ENCODE results near the gene OR52N5. TPM values are rescaled to one million over a fixed set of nuclear protein-coding genes. Genes with fewer than 3 reads are reported as not detected.

The OR52N5 gene
- polyA plus RNA-seq, 2 of the 4 experiments (the other 2 are of a cell fraction): not detected

DNA sequence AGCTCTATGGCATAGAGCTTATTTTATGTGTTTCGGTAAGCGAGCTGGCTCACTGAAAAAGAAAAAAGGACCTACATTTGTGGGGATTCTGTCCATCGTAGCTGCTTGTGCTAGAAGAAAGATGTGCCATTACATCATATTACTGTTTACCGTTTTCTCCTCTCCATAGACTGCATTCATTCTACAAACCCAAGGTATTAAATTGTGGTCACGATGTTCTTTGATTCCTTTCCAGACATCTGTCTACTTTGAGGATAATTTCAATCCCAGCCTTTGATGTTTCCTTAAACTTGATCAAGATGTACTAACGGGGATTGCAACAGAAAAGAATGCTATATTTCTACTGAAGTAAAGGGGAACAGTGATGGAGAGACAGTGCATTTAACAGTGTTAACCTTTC lies 13.4 kb upstream of the OR52N5 start:
- H3K4me2 ChIP-seq: no peak overlapping the region
- DNase-seq (ENCODE audit: low read depth in 1 of 2, low spot score in 1 of 2) (no peak), ATAC-seq (no peak), FAIRE-seq (no peak)
- H3K9me3 ChIP-seq: no peaks in the 10 kb centered on the region
- CTCF ChIA-PET: interaction anchor here (0.6 to 1.0 kb wide), 2 partner anchors 11 to 150 kb away, joined by 3 to 8 read pairs; no protein-coding TSS in a partner anchor
- 7% methylated on average over 6 of the region's 6 CpGs for WGBS (ENCODE audit: missing lambda C conversion rate)
- H3K27ac ChIP-seq: no peak overlapping the region
- no peak overlapping the region for H3K4me3 ChIP-seq
- TF ChIP-seq, protein P1, sequence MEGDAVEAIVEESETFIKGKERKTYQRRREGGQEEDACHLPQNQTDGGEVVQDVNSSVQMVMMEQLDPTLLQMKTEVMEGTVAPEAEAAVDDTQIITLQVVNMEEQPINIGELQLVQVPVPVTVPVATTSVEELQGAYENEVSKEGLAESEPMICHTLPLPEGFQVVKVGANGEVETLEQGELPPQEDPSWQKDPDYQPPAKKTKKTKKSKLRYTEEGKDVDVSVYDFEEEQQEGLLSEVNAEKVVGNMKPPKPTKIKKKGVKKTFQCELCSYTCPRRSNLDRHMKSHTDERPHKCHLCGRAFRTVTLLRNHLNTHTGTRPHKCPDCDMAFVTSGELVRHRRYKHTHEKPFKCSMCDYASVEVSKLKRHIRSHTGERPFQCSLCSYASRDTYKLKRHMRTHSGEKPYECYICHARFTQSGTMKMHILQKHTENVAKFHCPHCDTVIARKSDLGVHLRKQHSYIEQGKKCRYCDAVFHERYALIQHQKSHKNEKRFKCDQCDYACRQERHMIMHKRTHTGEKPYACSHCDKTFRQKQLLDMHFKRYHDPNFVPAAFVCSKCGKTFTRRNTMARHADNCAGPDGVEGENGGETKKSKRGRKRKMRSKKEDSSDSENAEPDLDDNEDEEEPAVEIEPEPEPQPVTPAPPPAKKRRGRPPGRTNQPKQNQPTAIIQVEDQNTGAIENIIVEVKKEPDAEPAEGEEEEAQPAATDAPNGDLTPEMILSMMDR (IDR thresholded peaks at IDR 0.05): no peak
- TF ChIP-seq NPAS2 (CRISPR knock-in tag; IDR thresholded peaks at IDR 0.05; ENCODE audit: borderline replicate concordance): no peak
- no peak for TF ChIP-seq SMC3 (IDR thresholded peaks at IDR 0.05)
- TF ChIP-seq, protein P2, sequence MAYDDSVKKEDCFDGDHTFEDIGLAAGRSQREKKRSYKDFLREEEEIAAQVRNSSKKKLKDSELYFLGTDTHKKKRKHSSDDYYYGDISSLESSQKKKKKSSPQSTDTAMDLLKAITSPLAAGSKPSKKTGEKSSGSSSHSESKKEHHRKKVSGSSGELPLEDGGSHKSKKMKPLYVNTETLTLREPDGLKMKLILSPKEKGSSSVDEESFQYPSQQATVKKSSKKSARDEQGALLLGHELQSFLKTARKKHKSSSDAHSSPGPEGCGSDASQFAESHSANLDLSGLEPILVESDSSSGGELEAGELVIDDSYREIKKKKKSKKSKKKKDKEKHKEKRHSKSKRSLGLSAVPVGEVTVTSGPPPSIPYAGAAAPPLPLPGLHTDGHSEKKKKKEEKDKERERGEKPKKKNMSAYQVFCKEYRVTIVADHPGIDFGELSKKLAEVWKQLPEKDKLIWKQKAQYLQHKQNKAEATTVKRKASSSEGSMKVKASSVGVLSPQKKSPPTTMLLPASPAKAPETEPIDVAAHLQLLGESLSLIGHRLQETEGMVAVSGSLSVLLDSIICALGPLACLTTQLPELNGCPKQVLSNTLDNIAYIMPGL (CRISPR knock-in tag; IDR thresholded peaks at IDR 0.05; ENCODE audit: borderline replicate concordance): no peak
- TF ChIP-seq, protein P3, sequence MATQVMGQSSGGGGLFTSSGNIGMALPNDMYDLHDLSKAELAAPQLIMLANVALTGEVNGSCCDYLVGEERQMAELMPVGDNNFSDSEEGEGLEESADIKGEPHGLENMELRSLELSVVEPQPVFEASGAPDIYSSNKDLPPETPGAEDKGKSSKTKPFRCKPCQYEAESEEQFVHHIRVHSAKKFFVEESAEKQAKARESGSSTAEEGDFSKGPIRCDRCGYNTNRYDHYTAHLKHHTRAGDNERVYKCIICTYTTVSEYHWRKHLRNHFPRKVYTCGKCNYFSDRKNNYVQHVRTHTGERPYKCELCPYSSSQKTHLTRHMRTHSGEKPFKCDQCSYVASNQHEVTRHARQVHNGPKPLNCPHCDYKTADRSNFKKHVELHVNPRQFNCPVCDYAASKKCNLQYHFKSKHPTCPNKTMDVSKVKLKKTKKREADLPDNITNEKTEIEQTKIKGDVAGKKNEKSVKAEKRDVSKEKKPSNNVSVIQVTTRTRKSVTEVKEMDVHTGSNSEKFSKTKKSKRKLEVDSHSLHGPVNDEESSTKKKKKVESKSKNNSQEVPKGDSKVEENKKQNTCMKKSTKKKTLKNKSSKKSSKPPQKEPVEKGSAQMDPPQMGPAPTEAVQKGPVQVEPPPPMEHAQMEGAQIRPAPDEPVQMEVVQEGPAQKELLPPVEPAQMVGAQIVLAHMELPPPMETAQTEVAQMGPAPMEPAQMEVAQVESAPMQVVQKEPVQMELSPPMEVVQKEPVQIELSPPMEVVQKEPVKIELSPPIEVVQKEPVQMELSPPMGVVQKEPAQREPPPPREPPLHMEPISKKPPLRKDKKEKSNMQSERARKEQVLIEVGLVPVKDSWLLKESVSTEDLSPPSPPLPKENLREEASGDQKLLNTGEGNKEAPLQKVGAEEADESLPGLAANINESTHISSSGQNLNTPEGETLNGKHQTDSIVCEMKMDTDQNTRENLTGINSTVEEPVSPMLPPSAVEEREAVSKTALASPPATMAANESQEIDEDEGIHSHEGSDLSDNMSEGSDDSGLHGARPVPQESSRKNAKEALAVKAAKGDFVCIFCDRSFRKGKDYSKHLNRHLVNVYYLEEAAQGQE (IDR thresholded peaks at IDR 0.05): no peak
- TF ChIP-seq NR3C1 (IDR thresholded peaks at IDR 0.05): no peak
- TF ChIP-seq POLR2A (IDR thresholded peaks at IDR 0.05; ENCODE audit: low read length): no peak
- TF ChIP-seq TP53 (CRISPR knock-in tag; IDR thresholded peaks at IDR 0.05): no peak
- TF ChIP-seq PHF8 (IDR thresholded peaks at IDR 0.05; ENCODE audit: borderline replicate concordance, low read depth): no peak
- no peak for TF ChIP-seq MAZ (IDR thresholded peaks at IDR 0.05; ENCODE audit: borderline replicate concordance, low read depth, low read length)
- no peak for TF ChIP-seq FOSL2 (IDR thresholded peaks at IDR 0.05)
- TF ChIP-seq FOSL2 (CRISPR knock-in tag; IDR thresholded peaks at IDR 0.05): no peak
- TF ChIP-seq, protein P4, sequence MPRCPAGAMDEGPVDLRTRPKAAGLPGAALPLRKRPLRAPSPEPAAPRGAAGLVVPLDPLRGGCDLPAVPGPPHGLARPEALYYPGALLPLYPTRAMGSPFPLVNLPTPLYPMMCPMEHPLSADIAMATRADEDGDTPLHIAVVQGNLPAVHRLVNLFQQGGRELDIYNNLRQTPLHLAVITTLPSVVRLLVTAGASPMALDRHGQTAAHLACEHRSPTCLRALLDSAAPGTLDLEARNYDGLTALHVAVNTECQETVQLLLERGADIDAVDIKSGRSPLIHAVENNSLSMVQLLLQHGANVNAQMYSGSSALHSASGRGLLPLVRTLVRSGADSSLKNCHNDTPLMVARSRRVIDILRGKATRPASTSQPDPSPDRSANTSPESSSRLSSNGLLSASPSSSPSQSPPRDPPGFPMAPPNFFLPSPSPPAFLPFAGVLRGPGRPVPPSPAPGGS (IDR thresholded peaks at IDR 0.05): no peak
- no peak for TF ChIP-seq KDM5A (IDR thresholded peaks at IDR 0.05)
- TF ChIP-seq RCOR1 (IDR thresholded peaks at IDR 0.05; ENCODE audit: low read depth, low read length): no peak
- TF ChIP-seq ZFP36 (IDR thresholded peaks at IDR 0.05; ENCODE audit: borderline replicate concordance, partially characterized antibody): no peak
- TF ChIP-seq, protein P5, sequence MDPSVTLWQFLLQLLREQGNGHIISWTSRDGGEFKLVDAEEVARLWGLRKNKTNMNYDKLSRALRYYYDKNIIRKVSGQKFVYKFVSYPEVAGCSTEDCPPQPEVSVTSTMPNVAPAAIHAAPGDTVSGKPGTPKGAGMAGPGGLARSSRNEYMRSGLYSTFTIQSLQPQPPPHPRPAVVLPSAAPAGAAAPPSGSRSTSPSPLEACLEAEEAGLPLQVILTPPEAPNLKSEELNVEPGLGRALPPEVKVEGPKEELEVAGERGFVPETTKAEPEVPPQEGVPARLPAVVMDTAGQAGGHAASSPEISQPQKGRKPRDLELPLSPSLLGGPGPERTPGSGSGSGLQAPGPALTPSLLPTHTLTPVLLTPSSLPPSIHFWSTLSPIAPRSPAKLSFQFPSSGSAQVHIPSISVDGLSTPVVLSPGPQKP (IDR thresholded peaks at IDR 0.05; ENCODE audit: low read depth, low read length): no peak
- POLR2A ChIA-PET: no interaction called here
- no peaks in the 10 kb centered on the region for H3K4me1 ChIP-seq

DNA sequence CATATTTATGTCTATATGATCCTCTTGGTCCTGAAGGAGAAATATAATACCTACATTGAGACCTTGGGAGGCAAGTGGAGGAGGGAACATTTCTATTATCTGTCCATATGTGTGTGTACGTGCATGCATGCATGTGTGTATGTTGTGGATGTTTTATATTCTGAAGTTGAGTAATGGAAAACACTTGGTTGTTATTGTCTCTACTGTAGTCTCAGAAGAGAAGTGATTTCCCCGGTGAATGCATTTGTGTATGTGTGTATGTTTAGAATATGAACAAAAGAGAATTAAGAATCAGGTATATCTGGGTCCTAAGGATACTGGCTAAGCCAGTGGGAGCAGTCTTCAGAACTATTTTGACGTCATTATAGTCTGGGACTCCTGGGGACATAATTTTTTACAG lies 8.0 kb upstream of the OR52N5 start, which contains the start of gene OR52N1:
Gene OR52N1, minus strand, starts transcription at position 101 of the 400 bp plus-strand sequence. CDS start 2,449 bp downstream, outside the sequence.
- Histone ChIP-seq H3K27ac (no peak within 1 kb of the TSS), H3K4me3 (no peak within 1 kb of the TSS), H3K4me2 (no peak within 1 kb of the TSS), H3K9me3 (no peaks in the 10 kb centered on the region), H3K4me1 (no peaks in the 10 kb centered on the region)
- 28% methylated on average over 3 of the region's 3 CpGs for WGBS (ENCODE audit: missing lambda C conversion rate)
- CTCF ChIA-PET: no interaction called here
- no peak for DNase-seq (ENCODE audit: low read depth in 1 of 2, low spot score in 1 of 2)
- no peak for ATAC-seq
- POLR2A ChIA-PET: no interaction called here
- no peak for FAIRE-seq
- TF ChIP-seq, protein P6, sequence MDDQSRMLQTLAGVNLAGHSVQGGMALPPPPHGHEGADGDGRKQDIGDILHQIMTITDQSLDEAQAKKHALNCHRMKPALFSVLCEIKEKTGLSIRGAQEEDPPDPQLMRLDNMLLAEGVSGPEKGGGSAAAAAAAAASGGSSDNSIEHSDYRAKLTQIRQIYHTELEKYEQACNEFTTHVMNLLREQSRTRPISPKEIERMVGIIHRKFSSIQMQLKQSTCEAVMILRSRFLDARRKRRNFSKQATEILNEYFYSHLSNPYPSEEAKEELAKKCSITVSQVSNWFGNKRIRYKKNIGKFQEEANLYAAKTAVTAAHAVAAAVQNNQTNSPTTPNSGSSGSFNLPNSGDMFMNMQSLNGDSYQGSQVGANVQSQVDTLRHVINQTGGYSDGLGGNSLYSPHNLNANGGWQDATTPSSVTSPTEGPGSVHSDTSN (IDR thresholded peaks at IDR 0.05): no peak
- TF ChIP-seq RFX5 (IDR thresholded peaks at IDR 0.05) (no peak), NFE2L2 (conservative IDR thresholded peaks at IDR 0.05; ENCODE audit: low read length) (no peak), EP300 (IDR thresholded peaks at IDR 0.05) (no peak), POLR2AphosphoS2 (conservative IDR thresholded peaks at IDR 0.05; ENCODE audit: low read length) (no peak), CBX8 (IDR thresholded peaks at IDR 0.05) (no peak), TP53 (CRISPR knock-in tag; IDR thresholded peaks at IDR 0.05) (no peak), ESRRA (IDR thresholded peaks at IDR 0.05; ENCODE audit: borderline replicate concordance, low read length) (no peak), MAZ (IDR thresholded peaks at IDR 0.05; ENCODE audit: borderline replicate concordance, low read depth, low read length) (no peak)
- TF ChIP-seq, protein P7, sequence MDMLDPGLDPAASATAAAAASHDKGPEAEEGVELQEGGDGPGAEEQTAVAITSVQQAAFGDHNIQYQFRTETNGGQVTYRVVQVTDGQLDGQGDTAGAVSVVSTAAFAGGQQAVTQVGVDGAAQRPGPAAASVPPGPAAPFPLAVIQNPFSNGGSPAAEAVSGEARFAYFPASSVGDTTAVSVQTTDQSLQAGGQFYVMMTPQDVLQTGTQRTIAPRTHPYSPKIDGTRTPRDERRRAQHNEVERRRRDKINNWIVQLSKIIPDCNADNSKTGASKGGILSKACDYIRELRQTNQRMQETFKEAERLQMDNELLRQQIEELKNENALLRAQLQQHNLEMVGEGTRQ (IDR thresholded peaks at IDR 0.05): no peak
- TF ChIP-seq, protein P5 (IDR thresholded peaks at IDR 0.05; ENCODE audit: low read depth, low read length): no peak
